Measurements from ENCODE around the gene CXCR5. TPM values are rescaled to one million over a fixed set of nuclear protein-coding genes. Genes with fewer than 3 reads are reported as not detected.

The CXCR5 gene
- total and polyA plus RNA-seq, 10 of the 15 experiments (the other 5 are each of a cell fraction or from before 2014, with no cell fraction given), result 0.03 to 0.63 (median 0.25) TPM

- no peak for TF ChIP-seq NKRF (conservative IDR thresholded peaks at IDR 0.05)
- no peak for TF ChIP-seq ZNF207 (IDR thresholded peaks at IDR 0.05; ENCODE audit: borderline replicate concordance)
- TF ChIP-seq BCLAF1 (IDR thresholded peaks at IDR 0.05), result no peak
- no peak for TF ChIP-seq TBL1XR1 (IDR thresholded peaks at IDR 0.05; ENCODE audit: low read depth, low read length)
- no peak for TF ChIP-seq CHD2 (IDR thresholded peaks at IDR 0.05; ENCODE audit: borderline replicate concordance, low read depth, low read length)
- TF ChIP-seq SUZ12 (IDR thresholded peaks at IDR 0.05; ENCODE audit: unreplicated experiment), result no peak
Observed at GRCh38 chr11:118878163-118878563, 5.5 kb upstream of the CXCR5 start (continued).

DNA sequence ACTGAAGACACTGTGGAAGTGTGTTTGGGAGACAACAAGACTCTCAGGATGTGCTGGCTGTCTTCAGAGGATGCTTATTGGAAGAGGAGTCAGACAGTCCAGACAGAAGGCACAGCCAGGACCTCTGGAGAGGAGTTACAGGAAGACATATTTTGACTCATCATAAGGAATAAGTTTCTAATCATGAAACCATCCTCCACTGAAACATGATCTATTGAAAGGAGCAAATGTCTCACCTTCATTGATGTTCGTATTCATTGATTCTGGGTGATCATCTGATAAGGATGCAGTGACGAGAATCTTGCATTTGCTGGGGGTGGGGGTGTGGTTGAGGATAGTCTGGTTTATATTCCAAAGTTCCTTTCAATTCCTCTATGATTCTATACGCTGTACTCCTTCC is 2.5 kb upstream of the CXCR5 start:
- H3K4me2 ChIP-seq (ENCODE audit: control insufficient read depth, insufficient read depth), result no peak overlapping the region
- no peaks in the 10 kb centered on the region for H3K79me2 ChIP-seq (ENCODE audit: control insufficient read depth, insufficient read depth, low read length)
- H3K27me3 ChIP-seq (replicated peaks in 1 of 2; ENCODE audit: control insufficient read depth in 2 of 2, insufficient read depth in 2 of 2, low read length in 1 of 2), result peaks cover 3 to 9% of the 10 kb centered on the region in 2 experiments; a peak in 3 of 4 replicates
- H3K9ac ChIP-seq (ENCODE audit: control insufficient read depth, insufficient read depth, low read length), result no peak overlapping the region
- no peak for DNase-seq (ENCODE audit: low read depth, low spot score)
- ATAC-seq, result no peak
- H3K27ac ChIP-seq (ENCODE audit: control insufficient read depth, insufficient read depth), result no peak overlapping the region
- BruUV-seq (replicated peaks), result no TSS peak
- ChIA-PET RAD21 (ENCODE audit: unreplicated experiment) (no interaction called here), SMC1A (ENCODE audit: uncharacterized antibody, unreplicated experiment) (no interaction called here), POLR2A (interaction anchor here (0.6 to 0.7 kb wide), 2 partner anchors 119 to 218 kb away, joined by 3 to 6 read pairs; no protein-coding TSS in a partner anchor), CTCF (no interaction called here)
- 35% methylated on average over 3 of the region's 3 CpGs for WGBS (ENCODE audit: insufficient coverage, insufficient replicate concordance, low lambda C conversion rate, missing lambda C conversion rate)
- intact Hi-C loops (cut with micrococcal nuclease; ENCODE audit: unreplicated experiment), result no loop called here
- TF ChIP-seq EGR1 (IDR thresholded peaks at IDR 0.05; ENCODE audit: borderline replicate concordance in 1 of 2, low read depth in 2 of 2, low read length in 2 of 2) (no peak), NRF1 (conservative IDR thresholded peaks at IDR 0.05; ENCODE audit: low read depth, low read length) (no peak), CHD4 (IDR thresholded peaks at IDR 0.05) (no peak), EP300 (IDR thresholded peaks at IDR 0.05; ENCODE audit: borderline replicate concordance in 1 of 2, control insufficient read depth in 1 of 2, low read depth in 2 of 2, low read length in 2 of 2) (no peak)
- TF ChIP-seq, protein P1, sequence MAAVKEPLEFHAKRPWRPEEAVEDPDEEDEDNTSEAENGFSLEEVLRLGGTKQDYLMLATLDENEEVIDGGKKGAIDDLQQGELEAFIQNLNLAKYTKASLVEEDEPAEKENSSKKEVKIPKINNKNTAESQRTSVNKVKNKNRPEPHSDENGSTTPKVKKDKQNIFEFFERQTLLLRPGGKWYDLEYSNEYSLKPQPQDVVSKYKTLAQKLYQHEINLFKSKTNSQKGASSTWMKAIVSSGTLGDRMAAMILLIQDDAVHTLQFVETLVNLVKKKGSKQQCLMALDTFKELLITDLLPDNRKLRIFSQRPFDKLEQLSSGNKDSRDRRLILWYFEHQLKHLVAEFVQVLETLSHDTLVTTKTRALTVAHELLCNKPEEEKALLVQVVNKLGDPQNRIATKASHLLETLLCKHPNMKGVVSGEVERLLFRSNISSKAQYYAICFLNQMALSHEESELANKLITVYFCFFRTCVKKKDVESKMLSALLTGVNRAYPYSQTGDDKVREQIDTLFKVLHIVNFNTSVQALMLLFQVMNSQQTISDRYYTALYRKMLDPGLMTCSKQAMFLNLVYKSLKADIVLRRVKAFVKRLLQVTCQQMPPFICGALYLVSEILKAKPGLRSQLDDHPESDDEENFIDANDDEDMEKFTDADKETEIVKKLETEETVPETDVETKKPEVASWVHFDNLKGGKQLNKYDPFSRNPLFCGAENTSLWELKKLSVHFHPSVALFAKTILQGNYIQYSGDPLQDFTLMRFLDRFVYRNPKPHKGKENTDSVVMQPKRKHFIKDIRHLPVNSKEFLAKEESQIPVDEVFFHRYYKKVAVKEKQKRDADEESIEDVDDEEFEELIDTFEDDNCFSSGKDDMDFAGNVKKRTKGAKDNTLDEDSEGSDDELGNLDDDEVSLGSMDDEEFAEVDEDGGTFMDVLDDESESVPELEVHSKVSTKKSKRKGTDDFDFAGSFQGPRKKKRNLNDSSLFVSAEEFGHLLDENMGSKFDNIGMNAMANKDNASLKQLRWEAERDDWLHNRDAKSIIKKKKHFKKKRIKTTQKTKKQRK (IDR thresholded peaks at IDR 0.05; ENCODE audit: low read depth, low read length), result no peak
- peaks cover 42% of the 10 kb centered on the region for H3K4me1 ChIP-seq (ENCODE audit: control insufficient read depth, insufficient read depth, low read length)
- H2AFZ ChIP-seq (ENCODE audit: control insufficient read depth, low read depth, low read length), result no peak overlapping the region
- no peaks in the 10 kb centered on the region for H3K36me3 ChIP-seq (ENCODE audit: control insufficient read depth in 2 of 2, insufficient read depth in 2 of 2, low read length in 1 of 2)
- in situ Hi-C loops (cut with MboI), result no loop called here
- H3K4me3 ChIP-seq, result no peak overlapping the region
- no peaks in the 10 kb centered on the region for H4K20me1 ChIP-seq (ENCODE audit: control insufficient read depth, insufficient read depth)
- no peak for FAIRE-seq
- H3K9me3 ChIP-seq (replicated peaks; ENCODE audit: control insufficient read depth, insufficient read depth, low read length), result no peaks in the 10 kb centered on the region
